Fibroblast of lung (primary cell): Measurements from ENCODE around the gene MCF2L.

Experiments used
- CTCF ChIP-seq, 2 donors: IDR thresholded peaks in 1 of 2; conservative IDR thresholded peaks in 1 of 2; 1 replicate in 1 of 2; 2 replicates in 1 of 2; pipeline ENCODE4 v1.5.1; 2011 to 2012; ENCODE audit warnings: low read length in 2 of 2, control low read depth in 1 of 2, inconsistent platforms in 1 of 2, low read depth in 1 of 2, mild to moderate bottlenecking in 1 of 2
- EZH2 ChIP-seq: IDR thresholded peaks from 2 replicates; pipeline ENCODE4 v1.5.1; 2012; ENCODE audit warnings: low read length, control low read depth, mild to moderate bottlenecking; ENCODE audit errors: missing control alignments

GRCh38 chr13:113091211-113091771, 122.3 kb downstream of the MCF2L start:
- no peak for TF ChIP-seq CTCF (conservative IDR thresholded peaks at IDR 0.05 in 1 of 2, IDR thresholded peaks at IDR 0.05 in 1 of 2; ENCODE audit: low read depth in 1 of 2, low read length in 2 of 2)
- TF ChIP-seq EZH2, result no peak
